Activated naive CD4-positive, alpha-beta T cell treated with anti-CD3 and anti-CD28 coated beads, Interleukin-2, amount 50 U/mL, for 72 hours (primary cell): ENCODE measurements around the gene IMMP2L. TPM values are rescaled to one million over a fixed set of nuclear protein-coding genes. Genes with fewer than 3 reads are reported as not detected.

Source experiments
- ATAC-seq, 2 donors: fragments of 150-1000 bp; cut with Tn5 transposase; 2 replicates each; pipeline ENCODE4 v1.10.0; 2021; ENCODE audit warnings: mild to moderate bottlenecking in 2 of 2, moderate library complexity in 2 of 2
- DNase-seq, 2 donors: peaks; one replicate each; pipeline ENCODE4 v3.0.0; 2021 to 2022; ENCODE audit warnings: low spot score in 2 of 2
- H3K27ac Mint-ChIP-seq, 2 donors: one replicate each; pipeline ENCODE4 v1.8.0; 2022; ENCODE audit warnings: mild to moderate bottlenecking in 2 of 2, mixed read lengths in 2 of 2
- H3K36me3 Mint-ChIP-seq, 2 donors: one replicate each; pipeline ENCODE4 v1.8.0; 2022; ENCODE audit warnings: mixed read lengths in 2 of 2
- H3K9me3 Mint-ChIP-seq, 2 donors: one replicate each; pipeline ENCODE4 v1.8.0; 2022; ENCODE audit warnings: mixed read lengths in 2 of 2
- total RNA-seq, 2 donors: library from RNA; stranded (reverse); gene quantifications; one replicate each; pipeline ENCODE4 v1.2.3, GENCODE V29; 2022

Gene IMMP2L
- total RNA-seq, 2 donors from 2014 or later = 11.8 to 18.2 TPM

- ATAC-seq (peak; percentile 59 to 91), DNase-seq (no peak)
- Mint-ChIP-seq H3K27ac (peak overlapping the region in 1 of 2 donors; percentile 44), H3K36me3 (peaks cover 0 to 6% of the 10 kb centered on the region in 2 donors), H3K9me3 (peaks cover 6% of the 10 kb centered on the region in 2 donors)
Measured at GRCh38 chr7:110800984-110801383, 761.3 kb downstream of the IMMP2L start.

GRCh38 chr7:110797656-110798055 lies 764.6 kb downstream of the IMMP2L start:
- no peak for DNase-seq
- Mint-ChIP-seq H3K36me3 (no peaks in the 10 kb centered on the region), H3K27ac (no peak overlapping the region), H3K9me3 (no peaks in the 10 kb centered on the region)
- no peak for ATAC-seq

GRCh38 chr7:110790992-110791391 lies 771.3 kb downstream of the IMMP2L start:
- no peak for DNase-seq
- Mint-ChIP-seq H3K27ac (no peak overlapping the region), H3K36me3 (no peaks in the 10 kb centered on the region), H3K9me3 (no peaks in the 10 kb centered on the region)
- no peak for ATAC-seq

GRCh38 chr7:110786328-110786965 lies 775.8 kb downstream of the IMMP2L start:
- ATAC-seq (no peak), DNase-seq (no peak)
- no peak overlapping the region for H3K27ac Mint-ChIP-seq
- H3K9me3 Mint-ChIP-seq = no peaks in the 10 kb centered on the region
- H3K36me3 Mint-ChIP-seq = no peaks in the 10 kb centered on the region

- Mint-ChIP-seq H3K27ac (no peak overlapping the region), H3K36me3 (no peaks in the 10 kb centered on the region), H3K9me3 (no peaks in the 10 kb centered on the region)
- ATAC-seq (no peak), DNase-seq (no peak)
Measured at GRCh38 chr7:110784749-110785148, 777.5 kb downstream of the IMMP2L start.

GRCh38 chr7:110780712-110781111 lies 781.6 kb downstream of the IMMP2L start:
- no peaks in the 10 kb centered on the region for H3K36me3 Mint-ChIP-seq
- ATAC-seq (no peak), DNase-seq (no peak)
- no peaks in the 10 kb centered on the region for H3K9me3 Mint-ChIP-seq
- H3K27ac Mint-ChIP-seq = no peak overlapping the region

GRCh38 chr7:110779339-110779738 lies 783.0 kb downstream of the IMMP2L start:
- H3K9me3 Mint-ChIP-seq = no peaks in the 10 kb centered on the region
- H3K36me3 Mint-ChIP-seq = no peaks in the 10 kb centered on the region
- ATAC-seq (no peak), DNase-seq (no peak)
- no peak overlapping the region for H3K27ac Mint-ChIP-seq

GRCh38 chr7:110775046-110775445 lies 787.2 kb downstream of the IMMP2L start:
- DNase-seq = no peak
- Mint-ChIP-seq H3K36me3 (peaks cover 4 to 5% of the 10 kb centered on the region in 2 donors), H3K27ac (no peak overlapping the region), H3K9me3 (peaks cover 0 to 10% of the 10 kb centered on the region in 2 donors)
- ATAC-seq = no peak

- peaks cover 4 to 5% of the 10 kb centered on the region in 2 donors for H3K36me3 Mint-ChIP-seq
- H3K9me3 Mint-ChIP-seq = peaks cover 0 to 10% of the 10 kb centered on the region in 2 donors
- no peak for ATAC-seq
- H3K27ac Mint-ChIP-seq = no peak overlapping the region
- no peak for DNase-seq
Measured at GRCh38 chr7:110774071-110774470, 788.2 kb downstream of the IMMP2L start.

GRCh38 chr7:110772615-110773014 lies 789.7 kb downstream of the IMMP2L start:
- DNase-seq (no peak), ATAC-seq (no peak)
- H3K9me3 Mint-ChIP-seq = peaks cover 0 to 10% of the 10 kb centered on the region in 2 donors
- no peak overlapping the region for H3K27ac Mint-ChIP-seq
- H3K36me3 Mint-ChIP-seq = peaks cover 4 to 5% of the 10 kb centered on the region in 2 donors

- Mint-ChIP-seq H3K27ac (no peak overlapping the region), H3K36me3 (peaks cover 4 to 5% of the 10 kb centered on the region in 2 donors), H3K9me3 (peaks cover 0 to 10% of the 10 kb centered on the region in 2 donors)
- no peak for DNase-seq
- peak; percentile 66 to 75 for ATAC-seq
Measured at GRCh38 chr7:110771717-110772116, 790.6 kb downstream of the IMMP2L start.

GRCh38 chr7:110767550-110768110 lies 794.7 kb downstream of the IMMP2L start:
- Mint-ChIP-seq H3K27ac (no peak overlapping the region), H3K9me3 (peaks cover 0 to 10% of the 10 kb centered on the region in 2 donors), H3K36me3 (peaks cover 4 to 5% of the 10 kb centered on the region in 2 donors)
- DNase-seq = no peak
- ATAC-seq = no peak

GRCh38 chr7:110766864-110767263 lies 795.4 kb downstream of the IMMP2L start:
- H3K9me3 Mint-ChIP-seq = peaks cover 0 to 10% of the 10 kb centered on the region in 2 donors
- peaks cover 4 to 5% of the 10 kb centered on the region in 2 donors for H3K36me3 Mint-ChIP-seq
- H3K27ac Mint-ChIP-seq = no peak overlapping the region
- ATAC-seq (no peak), DNase-seq (no peak)

GRCh38 chr7:110764852-110765251 lies 797.4 kb downstream of the IMMP2L start:
- ATAC-seq = no peak
- no peaks in the 10 kb centered on the region for H3K36me3 Mint-ChIP-seq
- H3K9me3 Mint-ChIP-seq = no peaks in the 10 kb centered on the region
- no peak overlapping the region for H3K27ac Mint-ChIP-seq
- no peak for DNase-seq

- H3K27ac Mint-ChIP-seq = no peak overlapping the region
- DNase-seq = no peak
- no peaks in the 10 kb centered on the region for H3K9me3 Mint-ChIP-seq
- no peak for ATAC-seq
- no peaks in the 10 kb centered on the region for H3K36me3 Mint-ChIP-seq
Measured at GRCh38 chr7:110762546-110763225, 799.6 kb downstream of the IMMP2L start.

- ATAC-seq (no peak), DNase-seq (no peak)
- H3K36me3 Mint-ChIP-seq = no peaks in the 10 kb centered on the region
- no peak overlapping the region for H3K27ac Mint-ChIP-seq
- H3K9me3 Mint-ChIP-seq = no peaks in the 10 kb centered on the region
Measured at GRCh38 chr7:110760341-110760740, 802.0 kb downstream of the IMMP2L start.

GRCh38 chr7:110759069-110759468 lies 803.2 kb downstream of the IMMP2L start:
- DNase-seq = no peak
- no peak for ATAC-seq
- Mint-ChIP-seq H3K27ac (no peak overlapping the region), H3K9me3 (no peaks in the 10 kb centered on the region), H3K36me3 (no peaks in the 10 kb centered on the region)

GRCh38 chr7:110754649-110755048 lies 807.6 kb downstream of the IMMP2L start:
- ATAC-seq (no peak), DNase-seq (no peak)
- Mint-ChIP-seq H3K9me3 (no peaks in the 10 kb centered on the region), H3K27ac (no peak overlapping the region), H3K36me3 (no peaks in the 10 kb centered on the region)
